ENCODE results near the gene POMT1. TPM values are rescaled to one million over a fixed set of nuclear protein-coding genes. Genes with fewer than 3 reads are reported as not detected.
"Not testable (repeated sequence)": the region's sequence is repeated elsewhere in the genome, so short reads cannot be mapped to it uniquely, and the experiment has no call there.

The POMT1 gene, protein sequence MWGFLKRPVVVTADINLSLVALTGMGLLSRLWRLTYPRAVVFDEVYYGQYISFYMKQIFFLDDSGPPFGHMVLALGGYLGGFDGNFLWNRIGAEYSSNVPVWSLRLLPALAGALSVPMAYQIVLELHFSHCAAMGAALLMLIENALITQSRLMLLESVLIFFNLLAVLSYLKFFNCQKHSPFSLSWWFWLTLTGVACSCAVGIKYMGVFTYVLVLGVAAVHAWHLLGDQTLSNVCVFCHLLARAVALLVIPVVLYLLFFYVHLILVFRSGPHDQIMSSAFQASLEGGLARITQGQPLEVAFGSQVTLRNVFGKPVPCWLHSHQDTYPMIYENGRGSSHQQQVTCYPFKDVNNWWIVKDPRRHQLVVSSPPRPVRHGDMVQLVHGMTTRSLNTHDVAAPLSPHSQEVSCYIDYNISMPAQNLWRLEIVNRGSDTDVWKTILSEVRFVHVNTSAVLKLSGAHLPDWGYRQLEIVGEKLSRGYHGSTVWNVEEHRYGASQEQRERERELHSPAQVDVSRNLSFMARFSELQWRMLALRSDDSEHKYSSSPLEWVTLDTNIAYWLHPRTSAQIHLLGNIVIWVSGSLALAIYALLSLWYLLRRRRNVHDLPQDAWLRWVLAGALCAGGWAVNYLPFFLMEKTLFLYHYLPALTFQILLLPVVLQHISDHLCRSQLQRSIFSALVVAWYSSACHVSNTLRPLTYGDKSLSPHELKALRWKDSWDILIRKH
- 53.3 and 54.8 TPM in 2 replicates for total RNA-seq
- long read RNA-seq, transcript POMT1-204 (20 exons, 3,038 nt) = major isoform, 38 of 113 reads
- long read RNA-seq, transcript POMT1-201 (19 exons, 2,912 nt) = minor isoform, 18 of 113 reads
- long read RNA-seq, transcript POMT1-205 (18 exons, 2,821 nt) = minor isoform, 13 of 113 reads
- long read RNA-seq, partial matches to known transcripts = 8 of 113 reads
- long read RNA-seq, other reads (novel, unspliced or antisense) = 36 of 113 reads

DNA sequence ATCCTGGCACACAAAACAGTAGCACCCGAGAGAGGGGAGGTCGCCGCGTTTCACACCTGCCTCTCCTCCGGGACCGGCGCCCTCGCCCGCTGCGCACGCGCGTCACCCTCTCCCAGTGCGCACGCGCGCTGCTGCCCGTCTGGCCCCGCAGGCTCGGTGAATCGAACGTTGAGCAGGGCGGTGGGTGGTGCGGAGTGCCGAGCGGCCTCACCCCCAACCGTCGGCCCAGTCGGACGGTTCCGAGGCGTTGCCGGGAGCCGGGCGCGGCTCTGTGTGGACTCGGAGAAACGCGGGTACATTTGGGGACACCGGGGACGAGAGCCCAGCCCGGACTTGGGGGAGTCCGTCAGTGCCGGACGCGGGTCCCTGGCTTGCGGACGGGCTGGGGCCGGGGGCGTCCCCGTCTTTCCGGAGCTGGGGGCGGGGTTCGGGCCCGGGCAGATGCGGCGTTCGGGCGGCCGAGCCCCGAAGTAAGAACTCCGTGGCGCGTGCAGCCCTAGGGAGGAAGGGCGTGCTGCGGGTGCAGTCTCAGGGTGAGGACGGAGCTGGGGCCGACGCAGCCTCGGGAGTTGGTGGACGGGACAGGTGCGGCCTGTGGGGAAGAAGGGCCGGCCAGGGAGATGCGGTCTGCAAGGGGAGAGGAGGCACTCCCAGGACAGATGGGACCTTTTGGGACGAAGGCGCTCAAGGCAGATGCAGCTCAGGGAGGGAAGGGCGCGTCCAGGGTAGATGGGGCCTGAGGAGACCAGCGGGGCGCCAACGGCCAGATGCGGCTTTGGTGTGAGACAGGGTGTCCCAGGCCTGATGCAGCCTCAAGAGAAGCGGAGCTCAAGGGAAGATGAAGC, at the start of gene POMT1:
TSS of gene POMT1 (plus strand) at position 138 of the 845 bp plus-strand sequence. CDS start 1,301 bp downstream, outside the sequence.
- H3K4me3 Mint-ChIP-seq (ENCODE audit: unreplicated experiment) = peak within 1 kb of the TSS; percentile 96

DNA sequence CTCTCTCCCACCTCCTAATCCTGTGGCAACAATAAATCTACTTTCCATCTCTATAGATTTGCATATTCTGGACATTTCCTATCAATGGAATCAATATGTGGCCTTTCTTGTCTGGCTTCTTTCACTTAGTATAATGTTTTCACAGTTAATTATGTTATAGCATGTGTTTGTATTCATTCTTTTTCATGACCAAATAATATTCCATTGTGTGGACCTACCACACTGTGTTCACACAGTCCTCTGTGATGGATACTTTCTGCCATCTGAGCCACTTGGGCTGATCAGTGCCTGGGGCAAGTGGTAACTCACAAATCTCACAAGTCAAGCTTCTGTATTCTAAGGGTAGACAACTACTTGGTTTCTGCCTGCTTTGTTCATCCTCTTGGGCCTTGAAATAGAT, 48.7 kb upstream of the POMT1 start:
- TF ChIP-seq, protein P1, sequence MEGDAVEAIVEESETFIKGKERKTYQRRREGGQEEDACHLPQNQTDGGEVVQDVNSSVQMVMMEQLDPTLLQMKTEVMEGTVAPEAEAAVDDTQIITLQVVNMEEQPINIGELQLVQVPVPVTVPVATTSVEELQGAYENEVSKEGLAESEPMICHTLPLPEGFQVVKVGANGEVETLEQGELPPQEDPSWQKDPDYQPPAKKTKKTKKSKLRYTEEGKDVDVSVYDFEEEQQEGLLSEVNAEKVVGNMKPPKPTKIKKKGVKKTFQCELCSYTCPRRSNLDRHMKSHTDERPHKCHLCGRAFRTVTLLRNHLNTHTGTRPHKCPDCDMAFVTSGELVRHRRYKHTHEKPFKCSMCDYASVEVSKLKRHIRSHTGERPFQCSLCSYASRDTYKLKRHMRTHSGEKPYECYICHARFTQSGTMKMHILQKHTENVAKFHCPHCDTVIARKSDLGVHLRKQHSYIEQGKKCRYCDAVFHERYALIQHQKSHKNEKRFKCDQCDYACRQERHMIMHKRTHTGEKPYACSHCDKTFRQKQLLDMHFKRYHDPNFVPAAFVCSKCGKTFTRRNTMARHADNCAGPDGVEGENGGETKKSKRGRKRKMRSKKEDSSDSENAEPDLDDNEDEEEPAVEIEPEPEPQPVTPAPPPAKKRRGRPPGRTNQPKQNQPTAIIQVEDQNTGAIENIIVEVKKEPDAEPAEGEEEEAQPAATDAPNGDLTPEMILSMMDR (IDR thresholded peaks at IDR 0.05) = no peak
- no peak overlapping the region for H3K4me3 Mint-ChIP-seq (ENCODE audit: unreplicated experiment)
- no peaks in the 10 kb centered on the region for H3K4me1 Mint-ChIP-seq (ENCODE audit: unreplicated experiment)
- no peak overlapping the region for H3K27ac Mint-ChIP-seq (ENCODE audit: unreplicated experiment)
- DNase-seq (ENCODE audit: extremely low spot score, unreplicated experiment) = no peak
- H3K27me3 Mint-ChIP-seq (ENCODE audit: unreplicated experiment) = no peaks in the 10 kb centered on the region
- H3K9me3 Mint-ChIP-seq (ENCODE audit: unreplicated experiment) = no peaks in the 10 kb centered on the region
- peaks cover 63% of the 10 kb centered on the region for H3K36me3 Mint-ChIP-seq (ENCODE audit: unreplicated experiment)

More for the DNA sequence above, at the start of gene POMT1:
- Mint-ChIP-seq H3K27me3 (ENCODE audit: unreplicated experiment) (no peaks in the 10 kb centered on the region), H3K9me3 (ENCODE audit: unreplicated experiment) (no peaks in the 10 kb centered on the region), H3K4me1 (ENCODE audit: unreplicated experiment) (peaks cover 28% of the 10 kb centered on the region), H3K27ac (ENCODE audit: unreplicated experiment) (peak within 1 kb of the TSS; percentile 69), H3K36me3 (ENCODE audit: unreplicated experiment) (peaks cover 19% of the 10 kb centered on the region)
- DNase-seq (ENCODE audit: extremely low spot score, unreplicated experiment) = peak; percentile 96
- TF ChIP-seq, protein P1 (IDR thresholded peaks at IDR 0.05) = no peak

DNA sequence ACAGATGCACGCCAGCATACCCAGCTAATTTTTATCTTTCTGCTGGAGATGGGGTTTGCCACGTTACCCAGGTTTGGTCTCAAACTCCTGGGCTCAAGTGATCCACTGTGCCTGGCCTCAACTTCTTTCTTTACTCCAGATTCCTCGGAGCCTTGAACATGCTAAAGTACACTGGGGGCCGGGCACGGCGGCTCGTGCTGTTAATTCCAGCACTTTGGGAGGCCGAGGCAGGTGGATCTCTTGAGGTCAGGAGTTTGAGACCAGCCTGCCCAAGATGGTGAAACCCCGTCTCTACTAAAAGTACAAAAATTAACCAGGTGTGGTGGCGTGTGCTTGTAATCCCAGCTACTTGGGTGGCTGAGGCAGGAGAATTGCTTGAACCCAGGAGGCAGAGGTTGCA, 47.1 kb upstream of the POMT1 start:
- not testable (repeated sequence) for H3K4me1 Mint-ChIP-seq (ENCODE audit: unreplicated experiment); DNase-seq (ENCODE audit: extremely low spot score, unreplicated experiment); H3K27me3 Mint-ChIP-seq (ENCODE audit: unreplicated experiment); H3K4me3 Mint-ChIP-seq (ENCODE audit: unreplicated experiment); H3K27ac Mint-ChIP-seq (ENCODE audit: unreplicated experiment); H3K9me3 Mint-ChIP-seq (ENCODE audit: unreplicated experiment)
- H3K36me3 Mint-ChIP-seq (ENCODE audit: unreplicated experiment) = peaks cover 59% of the 10 kb centered on the region

DNA sequence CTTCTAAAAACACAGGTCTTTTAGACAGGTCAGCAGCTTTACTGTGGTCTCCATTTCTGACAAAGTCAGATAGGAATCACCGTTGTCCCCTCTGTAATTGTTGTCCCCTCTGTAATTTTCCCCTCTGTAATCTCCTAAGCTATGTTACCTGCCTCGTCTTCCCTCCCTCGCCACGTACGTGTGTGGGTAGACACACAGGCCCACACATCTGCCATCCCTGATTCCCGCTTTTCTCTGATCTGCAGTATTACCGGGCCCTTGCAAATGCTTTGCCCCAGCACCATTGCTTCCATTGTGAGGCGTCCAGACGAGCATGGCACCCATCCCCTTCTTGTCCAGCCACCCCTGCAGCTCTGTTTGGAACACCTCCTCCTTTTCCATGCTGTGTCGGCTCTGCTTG, 45.0 kb upstream of the POMT1 start:
- TF ChIP-seq, protein P1 (IDR thresholded peaks at IDR 0.05) = no peak
- DNase-seq (ENCODE audit: extremely low spot score, unreplicated experiment) = no peak
- Mint-ChIP-seq H3K4me3 (ENCODE audit: unreplicated experiment) (no peak overlapping the region), H3K27me3 (ENCODE audit: unreplicated experiment) (no peaks in the 10 kb centered on the region), H3K4me1 (ENCODE audit: unreplicated experiment) (no peaks in the 10 kb centered on the region), H3K9me3 (ENCODE audit: unreplicated experiment) (no peaks in the 10 kb centered on the region), H3K27ac (ENCODE audit: unreplicated experiment) (no peak overlapping the region), H3K36me3 (ENCODE audit: unreplicated experiment) (peaks cover 49% of the 10 kb centered on the region)

DNA sequence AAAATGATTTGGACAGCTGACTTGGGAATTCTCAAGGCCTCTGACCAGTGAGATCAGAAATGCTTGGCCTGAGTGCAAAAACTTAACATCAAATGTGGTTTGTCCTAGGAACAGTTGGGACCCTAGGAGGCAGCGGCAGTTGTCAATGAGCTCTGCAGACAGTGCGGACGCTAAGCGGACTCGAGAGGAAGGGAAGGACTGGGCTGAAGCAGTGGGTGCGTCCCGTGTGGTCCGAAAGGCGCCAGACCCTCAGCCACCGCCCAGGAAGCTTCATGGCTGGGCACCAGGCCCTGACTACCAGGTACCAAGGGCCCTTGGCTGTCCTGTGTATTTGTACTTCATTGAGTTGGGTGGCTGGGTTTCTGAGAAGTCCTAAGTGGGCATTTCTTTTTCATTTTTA, 43.7 kb upstream of the POMT1 start:
- no peak for DNase-seq (ENCODE audit: extremely low spot score, unreplicated experiment)
- Mint-ChIP-seq H3K9me3 (ENCODE audit: unreplicated experiment) (no peaks in the 10 kb centered on the region), H3K27ac (ENCODE audit: unreplicated experiment) (no peak overlapping the region), H3K36me3 (ENCODE audit: unreplicated experiment) (peaks cover 47% of the 10 kb centered on the region), H3K4me1 (ENCODE audit: unreplicated experiment) (no peaks in the 10 kb centered on the region), H3K27me3 (ENCODE audit: unreplicated experiment) (no peaks in the 10 kb centered on the region), H3K4me3 (ENCODE audit: unreplicated experiment) (no peak overlapping the region)
- TF ChIP-seq, protein P1 (IDR thresholded peaks at IDR 0.05) = no peak
